ENCODE results near the gene IQGAP3. TPM values are rescaled to one million over a fixed set of nuclear protein-coding genes. Genes with fewer than 3 reads are reported as not detected.
A peak's percentile ranks its signal among the peaks of the same experiment; 100 is the strongest.

The IQGAP3 gene
- total RNA-seq, 2 experiments from 2014 or later = not detected

- POLR2A ChIA-PET = interaction anchor here (1.2 to 2.8 kb wide), 3 partner anchors 8 to 99 kb away, joined by 3 to 33 read pairs (median 12); partner anchors contain the start of genes MEF2D and NAXE
- peaks cover 41% of the 10 kb centered on the region for H3K4me1 Mint-ChIP-seq (ENCODE audit: low read depth)
- CTCF ChIA-PET = interaction anchor here (0.7 to 4.2 kb wide), 3 partner anchors 28 to 214 kb away, joined by 4 to 15 read pairs (median 4); no protein-coding TSS in a partner anchor
- peak overlapping the region; percentile 92 for H3K4me3 Mint-ChIP-seq
- no peaks in the 10 kb centered on the region for H3K9me3 Mint-ChIP-seq
- Histone ChIP-seq H3K27me3 (ENCODE audit: control insufficient read depth in 1 of 2, insufficient read depth in 2 of 2, low read length in 2 of 2) (no peaks in the 10 kb centered on the region), H3K9me3 (ENCODE audit: control insufficient read depth in 1 of 2, insufficient read depth in 1 of 2, low read length in 2 of 2) (no peaks in the 10 kb centered on the region), H3K4me1 (ENCODE audit: insufficient read depth, low read length) (peaks cover 32% of the 10 kb centered on the region), H3K36me3 (ENCODE audit: insufficient read depth, low read length) (peaks cover 43% of the 10 kb centered on the region), H3K4me3 (ENCODE audit: low read length) (no peak overlapping the region), H3K27ac (ENCODE audit: low read depth in 1 of 2, low read length in 2 of 2) (peak overlapping the region in 1 of 2 donors; percentile 26)
- ATAC-seq (ENCODE audit: poor library complexity) (peak; percentile 68), DNase-seq (peak in 3 of 14 experiments; percentile 25 to 73 (median 64))
- no peak for TF ChIP-seq CTCF (IDR thresholded peaks at IDR 0.05)
- H3K27ac Mint-ChIP-seq = peak overlapping the region; percentile 73
- H3K27me3 Mint-ChIP-seq = no peaks in the 10 kb centered on the region
- intact Hi-C loops (cut with DNase I, micrococcal nuclease) = no loop called here
- peaks cover 49% of the 10 kb centered on the region for H3K36me3 Mint-ChIP-seq (ENCODE audit: low read depth)
These were observed 27.4 kb upstream of the IQGAP3 start for GRCh38 chr1:156599811-156600210.

GRCh38 chr1:156598731-156599432 lies 26.5 kb upstream of the IQGAP3 start:
- Mint-ChIP-seq H3K36me3 (ENCODE audit: low read depth) (peaks cover 58% of the 10 kb centered on the region), H3K4me1 (ENCODE audit: low read depth) (peaks cover 44% of the 10 kb centered on the region), H3K4me3 (no peak overlapping the region), H3K27ac (peak overlapping the region; percentile 31), H3K9me3 (no peaks in the 10 kb centered on the region), H3K27me3 (no peaks in the 10 kb centered on the region)
- intact Hi-C loops (cut with DNase I, micrococcal nuclease) = no loop called here
- CTCF ChIA-PET = interaction anchor here (0.7 to 4.2 kb wide), 3 partner anchors 9 to 213 kb away, joined by 3 to 15 read pairs (median 3); no protein-coding TSS in a partner anchor
- Histone ChIP-seq H3K4me3 (ENCODE audit: low read length) (no peak overlapping the region), H3K27me3 (ENCODE audit: control insufficient read depth in 1 of 2, insufficient read depth in 2 of 2, low read length in 2 of 2) (no peaks in the 10 kb centered on the region), H3K36me3 (ENCODE audit: insufficient read depth, low read length) (peaks cover 52% of the 10 kb centered on the region), H3K9me3 (ENCODE audit: control insufficient read depth in 1 of 2, insufficient read depth in 1 of 2, low read length in 2 of 2) (no peaks in the 10 kb centered on the region), H3K27ac (ENCODE audit: low read depth in 1 of 2, low read length in 2 of 2) (peak overlapping the region in 1 of 2 donors; percentile 26), H3K4me1 (ENCODE audit: insufficient read depth, low read length) (peaks cover 32% of the 10 kb centered on the region)
- TF ChIP-seq CTCF (IDR thresholded peaks at IDR 0.05) = no peak
- POLR2A ChIA-PET = interaction anchor here (0.6 to 1.2 kb wide), 3 partner anchors 8 to 58 kb away, joined by 3 read pairs; no protein-coding TSS in a partner anchor
- DNase-seq (no peak), ATAC-seq (ENCODE audit: poor library complexity) (no peak)

- DNase-seq (no peak), ATAC-seq (ENCODE audit: poor library complexity) (no peak)
- Histone ChIP-seq H3K9me3 (ENCODE audit: control insufficient read depth in 1 of 2, insufficient read depth in 1 of 2, low read length in 2 of 2) (no peaks in the 10 kb centered on the region), H3K36me3 (ENCODE audit: insufficient read depth, low read length) (peaks cover 59% of the 10 kb centered on the region), H3K27ac (ENCODE audit: low read depth in 1 of 2, low read length in 2 of 2) (no peak overlapping the region), H3K27me3 (ENCODE audit: control insufficient read depth in 1 of 2, insufficient read depth in 2 of 2, low read length in 2 of 2) (no peaks in the 10 kb centered on the region), H3K4me3 (ENCODE audit: low read length) (no peak overlapping the region), H3K4me1 (ENCODE audit: insufficient read depth, low read length) (peaks cover 33% of the 10 kb centered on the region)
- no peak for TF ChIP-seq CTCF (IDR thresholded peaks at IDR 0.05)
- Mint-ChIP-seq H3K27ac (peak overlapping the region; percentile 31), H3K4me1 (ENCODE audit: low read depth) (peaks cover 43% of the 10 kb centered on the region), H3K9me3 (no peaks in the 10 kb centered on the region), H3K27me3 (no peaks in the 10 kb centered on the region), H3K4me3 (no peak overlapping the region), H3K36me3 (ENCODE audit: low read depth) (peaks cover 62% of the 10 kb centered on the region)
- intact Hi-C loops (cut with DNase I, micrococcal nuclease) = no loop called here
- POLR2A ChIA-PET = interaction anchor here (0.6 kb wide), 1 partner anchor 9 kb away, joined by 3 read pairs; no protein-coding TSS in a partner anchor
- CTCF ChIA-PET = interaction anchor here (1.5 kb wide), 1 partner anchor 10 kb away, joined by 3 read pairs; no protein-coding TSS in a partner anchor
These were observed 25.8 kb upstream of the IQGAP3 start for GRCh38 chr1:156598125-156598524.

All from CD4-positive, alpha-beta T cell (primary cell).